SK-N-SH (cell line): Measurements from ENCODE around the gene IL17RB.

Experiments used
- CTCF ChIP-seq: fragments of 200-600 bp; sonication (generic); IDR thresholded peaks from 2 replicates; pipeline ENCODE4 v1.6.1; 2017; ENCODE audit warnings: antibody characterized with exemption, mild to moderate bottlenecking, moderate library complexity
- EP300 ChIP-seq, 2 experiments: IDR thresholded peaks; 2 replicates each; pipeline versions ENCODE4 v1.4.0 to v1.6.1; 2012; ENCODE audit warnings: borderline replicate concordance in 1 of 2, low read depth in 1 of 2, low read length in 1 of 2
- MAX ChIP-seq: IDR thresholded peaks from 2 replicates; pipeline ENCODE4 v1.4.0; 2012; ENCODE audit warnings: low read depth
- POLR2AphosphoS5 ChIP-seq: IDR thresholded peaks from 2 replicates; pipeline ENCODE4 v1.6.1; 2012; ENCODE audit warnings: low read depth, low read length
- SMC3 ChIP-seq: IDR thresholded peaks from 2 replicates; pipeline ENCODE4 v1.6.1; 2012; ENCODE audit warnings: low read depth, low read length, improper control_type of control experiment
- TAF1 ChIP-seq: IDR thresholded peaks from 2 replicates; pipeline ENCODE4 v1.6.1; 2012; ENCODE audit warnings: low read depth, mild to moderate bottlenecking, low read length, moderate library complexity, borderline replicate concordance
- TCF12 ChIP-seq: IDR thresholded peaks from 2 replicates; pipeline ENCODE4 v1.4.0; 2012
- USF1 ChIP-seq: IDR thresholded peaks from 2 replicates; pipeline ENCODE4 v1.4.0; 2012; ENCODE audit warnings: low read depth, borderline replicate concordance
- YY1 ChIP-seq: IDR thresholded peaks from 2 replicates; pipeline ENCODE4 v1.4.0; 2012; ENCODE audit warnings: low read depth, mild to moderate bottlenecking

GRCh38 chr3:53805463-53806159 lies 40.8 kb upstream of the IL17RB start:
- TF ChIP-seq TAF1 (no peak), POLR2AphosphoS5 (no peak), CTCF (no peak), YY1 (no peak), USF1 (no peak), EP300 (IDR thresholded peaks at IDR 0.05; ENCODE audit: borderline replicate concordance in 1 of 2, low read depth in 1 of 2, low read length in 1 of 2) (no peak), SMC3 (no peak), MAX (no peak), TCF12 (no peak)
